Activated CD4-positive, CD25-positive, alpha-beta regulatory T cell treated with anti-CD3 and anti-CD28 coated beads, Interleukin-2, amount 50 U/mL, for 24 hours (primary cell): ENCODE results near the gene MEGF6.

Experiments used
- ATAC-seq, 2 donors: fragments of 150-1000 bp; cut with Tn5 transposase; one replicate each; pipeline ENCODE4 v1.10.0; 2021; ENCODE audit warnings: mild to moderate bottlenecking in 1 of 2, moderate library complexity in 1 of 2

The MEGF6 gene

DNA sequence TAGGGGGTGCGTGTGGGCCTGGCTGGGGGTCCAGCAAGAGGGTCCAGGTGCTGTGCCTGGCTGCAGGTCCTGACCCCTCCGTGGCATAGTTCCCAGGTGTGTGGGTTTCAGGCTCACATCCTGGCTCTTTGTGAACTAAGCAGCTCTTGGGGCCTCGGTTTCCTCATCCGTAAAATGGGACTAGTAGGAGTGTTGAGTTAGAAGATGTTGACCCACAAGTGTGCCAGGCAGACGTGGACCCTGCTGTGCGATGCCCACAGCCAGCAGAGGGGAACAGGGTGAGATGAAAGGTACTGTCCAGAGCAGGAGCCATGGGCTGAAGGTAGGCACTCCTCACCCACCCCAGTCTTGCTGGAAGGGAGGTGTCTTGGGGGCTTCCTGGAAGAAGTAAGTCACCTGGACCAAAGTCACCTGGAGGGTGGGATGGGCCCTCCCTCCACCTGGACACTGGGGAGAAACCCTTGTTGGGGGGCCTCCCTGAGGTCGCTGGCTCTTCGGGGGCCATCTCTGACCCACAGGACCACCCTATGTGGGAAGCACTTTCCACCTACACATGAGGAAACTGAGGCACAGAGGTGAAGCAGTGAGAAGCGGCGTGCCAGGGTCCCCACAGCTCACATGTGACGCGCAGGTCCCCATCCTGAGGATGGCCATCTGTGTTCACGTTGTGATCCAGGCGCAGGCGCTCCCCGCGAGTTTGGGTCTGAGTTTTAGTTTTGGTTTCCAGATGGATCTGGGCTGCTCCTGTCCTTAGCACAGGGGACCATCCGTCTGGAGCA lies 155.4 kb downstream of the MEGF6 start:
- ATAC-seq: no peak

DNA sequence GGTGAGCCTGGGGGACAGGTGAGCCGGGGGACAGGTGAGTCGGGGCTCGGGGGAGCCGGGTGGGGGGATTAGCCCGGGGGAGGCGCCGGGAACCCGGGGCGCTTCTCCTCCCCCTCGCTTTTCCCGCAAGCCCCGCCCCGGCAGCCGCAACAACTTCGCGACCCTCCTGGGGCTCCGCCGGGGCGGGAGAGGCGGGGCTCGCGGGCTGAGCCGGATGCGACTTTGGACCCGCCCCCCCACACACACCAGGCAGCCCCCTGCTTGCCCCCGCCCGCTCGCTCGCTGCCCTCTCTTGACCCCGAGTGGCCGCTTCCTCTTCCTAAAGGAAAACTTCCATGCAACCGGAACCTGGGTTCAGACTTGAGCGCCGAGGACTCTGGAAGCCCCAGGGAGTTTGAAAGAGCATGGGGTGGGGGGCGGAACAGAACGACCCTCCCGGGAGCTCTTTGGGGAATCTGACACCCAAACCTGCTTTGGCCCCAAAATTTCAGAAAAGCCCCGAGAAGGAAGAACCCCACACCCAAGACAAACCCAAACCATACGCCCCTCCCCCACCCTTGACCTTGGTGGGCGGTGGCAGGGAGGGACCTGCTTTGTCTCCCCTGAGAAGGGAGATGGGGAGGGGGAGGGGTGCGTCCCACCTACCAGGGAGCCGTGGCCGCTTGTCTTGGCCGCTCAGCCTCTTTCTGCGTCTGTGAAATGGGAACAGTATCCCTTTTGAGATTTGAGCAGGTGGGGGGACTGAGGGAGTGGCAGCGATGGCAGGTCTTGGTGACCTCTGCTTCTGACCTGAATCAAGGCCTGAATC lies 156.3 kb downstream of the MEGF6 start:
- no peak for ATAC-seq

DNA sequence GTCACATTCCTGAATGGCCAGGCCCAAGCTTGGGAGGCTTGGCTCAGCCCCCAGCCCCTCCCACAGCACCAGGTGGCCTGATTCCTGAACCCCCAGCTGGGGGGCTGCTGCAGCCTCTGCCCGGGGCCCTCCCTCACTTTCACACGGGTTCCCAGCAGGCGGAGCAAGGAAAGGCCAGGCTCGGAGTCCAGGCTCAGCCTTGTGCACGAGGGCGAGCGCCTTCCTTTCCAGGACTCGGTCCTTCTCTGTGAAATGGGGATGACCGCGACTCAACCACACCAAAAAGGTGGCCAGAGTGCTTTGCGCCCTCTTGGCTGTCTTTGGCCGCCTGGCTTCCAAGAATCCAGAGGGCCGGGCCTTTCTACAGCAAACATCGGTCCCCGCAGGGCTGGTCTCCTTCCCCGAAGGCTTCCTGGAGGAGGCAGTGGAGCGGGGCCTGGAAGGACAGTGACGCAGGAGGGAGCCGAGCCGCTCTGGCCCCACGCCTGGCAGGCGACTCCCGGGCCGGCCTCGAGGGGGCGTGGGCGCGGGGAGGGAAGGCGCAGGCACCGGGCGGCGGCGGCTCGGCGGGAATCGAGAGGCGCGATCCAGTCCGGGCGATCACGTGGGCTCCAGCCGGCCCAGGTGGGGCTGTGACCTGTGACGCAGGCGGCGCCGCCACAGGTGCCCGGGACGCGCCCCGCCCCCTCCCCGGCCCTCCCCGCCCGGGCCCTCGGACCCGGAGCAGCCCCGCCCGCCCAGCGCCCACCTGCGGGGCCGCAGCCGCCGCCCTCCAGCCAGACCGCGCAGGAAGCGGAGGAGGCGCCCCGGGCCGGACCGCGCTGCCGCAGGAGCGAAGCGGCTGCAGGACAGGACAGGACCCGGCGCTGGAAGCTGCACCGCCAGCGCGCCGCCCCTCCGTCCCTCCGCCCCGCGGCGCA lies 157.2 kb downstream of the MEGF6 start, which contains the start of gene ARHGEF16:
Gene ARHGEF16, plus strand, starts transcription at position 775 of the 920 bp plus-strand sequence. CDS start 8,420 bp downstream, outside the sequence.
- ATAC-seq: peak; percentile 28 to 30

DNA sequence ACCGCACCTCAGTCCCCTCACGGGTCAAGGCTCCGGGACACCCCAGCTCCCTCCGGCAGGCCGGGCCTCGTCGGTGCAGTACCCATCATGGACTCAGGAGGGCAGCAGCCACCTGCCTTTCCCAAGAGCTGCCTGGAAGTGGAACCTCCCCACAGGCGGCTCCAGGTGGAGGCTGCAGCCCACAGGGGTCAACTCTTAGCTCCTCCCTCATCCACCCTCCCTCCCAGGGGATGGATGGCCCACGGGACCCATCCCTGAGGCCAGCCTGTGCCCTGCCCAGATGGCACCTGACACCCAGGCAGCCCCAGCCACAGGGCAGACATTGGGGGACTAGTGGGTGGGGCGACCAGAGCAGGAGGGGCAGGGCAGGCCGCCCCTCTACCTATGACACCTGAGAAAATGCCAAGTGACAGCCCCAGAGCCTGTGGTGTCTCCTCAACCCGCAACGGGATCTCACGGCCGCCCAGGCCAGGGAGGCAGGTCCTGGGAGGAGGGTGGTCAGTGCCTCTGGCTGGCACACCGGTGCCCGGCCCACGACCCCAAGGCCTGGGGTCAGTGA lies 158.0 kb downstream of the MEGF6 start:
- ATAC-seq: peak; percentile 55 to 66

DNA sequence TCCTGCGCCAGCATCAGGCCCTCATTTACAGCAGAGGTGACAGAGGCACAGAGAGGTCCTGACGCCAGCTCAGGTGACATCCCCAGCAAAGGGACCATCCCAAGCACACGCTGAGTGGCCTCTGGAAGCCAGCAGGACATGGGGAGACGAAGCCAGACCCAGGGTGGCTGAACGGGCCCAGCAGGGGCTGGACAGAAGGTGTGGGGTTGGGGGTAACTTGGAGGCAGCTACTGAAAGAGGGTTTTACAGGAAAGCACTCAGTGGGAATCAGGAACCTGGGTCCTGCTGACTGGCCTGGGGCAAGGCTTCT lies 158.5 kb downstream of the MEGF6 start:
- ATAC-seq: no peak

DNA sequence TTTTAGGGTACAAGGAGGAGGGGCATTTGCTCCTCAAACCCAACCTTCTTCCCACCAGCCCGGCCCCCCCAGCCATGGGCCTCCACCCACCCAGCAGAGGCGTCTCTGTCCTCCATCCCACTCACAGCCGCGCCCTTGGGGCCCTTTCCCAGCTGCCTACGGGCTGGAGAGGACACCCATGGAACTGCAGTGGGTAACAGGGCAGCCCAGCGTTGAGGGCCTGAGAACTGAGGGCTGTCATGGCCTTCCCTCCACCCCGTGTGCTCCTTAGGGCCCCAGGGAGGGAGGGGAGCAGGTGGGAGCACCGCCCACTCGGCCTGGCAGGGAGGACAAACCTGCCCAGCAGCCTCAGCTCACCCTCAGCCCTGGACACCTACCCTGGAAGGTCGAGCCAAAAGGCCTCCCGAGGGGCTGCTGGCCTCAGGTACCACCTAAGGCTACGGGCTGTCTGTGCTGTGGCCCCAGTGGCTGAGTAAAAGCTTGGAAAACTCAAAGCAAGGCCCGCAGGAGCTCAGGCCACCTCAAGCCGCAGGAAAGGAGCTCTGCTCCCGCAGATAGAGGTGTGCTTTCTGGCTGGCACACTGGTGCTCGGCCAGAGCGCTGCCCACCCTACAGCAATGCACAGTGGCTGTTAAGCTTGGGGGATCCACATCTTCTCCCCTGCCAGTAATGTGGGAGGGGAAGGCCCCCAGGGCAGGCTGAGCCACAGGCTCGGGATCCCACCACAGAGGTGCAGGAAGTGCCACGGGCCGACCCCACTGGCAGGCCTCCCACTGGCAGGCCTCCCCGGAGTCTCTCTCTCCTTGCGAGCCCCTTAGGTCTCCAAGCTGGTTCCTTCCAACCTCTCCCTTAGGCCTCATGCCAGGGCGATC lies 159.1 kb downstream of the MEGF6 start:
- no peak for ATAC-seq

DNA sequence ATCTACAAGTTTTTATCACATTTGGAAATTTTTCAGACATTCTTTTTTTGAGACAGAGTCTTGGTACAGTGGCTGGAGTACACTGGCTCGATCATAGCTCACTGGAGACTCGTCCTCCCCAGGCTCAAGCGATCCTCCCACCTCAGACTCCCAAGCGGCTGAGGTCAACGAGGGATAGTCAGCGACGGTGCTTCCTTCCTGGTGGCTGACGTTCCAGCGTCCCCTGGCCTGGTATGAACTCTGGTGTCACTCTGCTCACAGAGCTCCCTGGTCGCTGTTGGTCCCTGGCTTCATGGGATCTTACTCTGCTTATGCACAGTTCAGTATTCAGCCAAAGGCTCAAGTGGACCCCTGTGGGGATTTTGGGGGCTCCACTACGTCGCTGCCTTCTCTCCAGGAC lies 160.3 kb downstream of the MEGF6 start:
- no peak for ATAC-seq

DNA sequence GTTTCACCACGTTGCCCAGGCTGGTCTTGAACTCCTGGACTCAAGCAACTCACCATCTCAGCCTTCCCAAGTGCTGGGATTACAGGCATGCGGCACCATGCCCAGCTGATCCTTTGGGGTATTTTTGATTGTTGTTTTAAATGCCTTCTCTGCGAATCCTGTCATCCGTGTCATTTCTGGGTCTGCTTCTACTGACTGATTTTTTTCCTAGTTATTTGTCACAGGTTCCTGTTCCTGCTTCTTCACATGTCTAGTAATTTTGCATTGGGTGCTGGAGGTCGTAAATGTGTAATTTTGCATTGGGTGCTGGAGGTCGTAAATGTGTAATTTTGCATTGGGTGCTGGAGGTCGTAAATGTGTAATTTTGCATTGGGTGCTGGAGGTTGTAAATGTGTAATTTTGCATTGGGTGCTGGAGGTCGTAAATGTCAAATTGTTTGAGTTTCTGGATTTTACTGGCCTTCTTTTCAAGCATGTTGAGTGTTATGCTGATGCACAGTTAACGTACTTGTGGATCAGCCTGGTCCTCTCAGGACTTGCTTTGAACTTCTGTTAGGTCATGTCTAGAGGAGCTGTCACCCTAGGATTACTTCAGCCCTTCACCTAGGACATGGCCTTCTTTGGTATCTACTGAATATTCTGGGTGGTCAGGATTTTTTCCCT lies 161.0 kb downstream of the MEGF6 start:
- no peak for ATAC-seq

DNA sequence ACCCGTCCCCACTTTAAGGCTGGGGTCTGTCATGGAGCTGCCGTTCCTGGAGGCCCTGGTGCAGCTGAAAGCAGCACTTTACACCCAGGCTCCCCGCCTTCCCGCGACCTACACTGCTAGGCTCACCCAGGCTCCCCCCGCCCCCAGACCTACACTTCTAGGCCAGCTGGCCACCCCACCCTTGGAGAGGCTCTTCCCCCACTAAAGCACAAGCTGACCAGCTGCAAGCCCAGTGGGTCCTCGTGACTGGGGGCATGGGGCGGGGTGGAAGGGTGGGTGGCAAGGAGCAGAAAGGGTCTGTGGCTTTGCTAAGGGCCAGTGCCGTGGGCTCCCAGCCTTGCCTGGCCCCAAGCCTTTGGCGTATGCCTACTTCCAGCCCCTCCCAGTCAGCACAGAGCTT lies 166.6 kb downstream of the MEGF6 start:
- no peak for ATAC-seq

DNA sequence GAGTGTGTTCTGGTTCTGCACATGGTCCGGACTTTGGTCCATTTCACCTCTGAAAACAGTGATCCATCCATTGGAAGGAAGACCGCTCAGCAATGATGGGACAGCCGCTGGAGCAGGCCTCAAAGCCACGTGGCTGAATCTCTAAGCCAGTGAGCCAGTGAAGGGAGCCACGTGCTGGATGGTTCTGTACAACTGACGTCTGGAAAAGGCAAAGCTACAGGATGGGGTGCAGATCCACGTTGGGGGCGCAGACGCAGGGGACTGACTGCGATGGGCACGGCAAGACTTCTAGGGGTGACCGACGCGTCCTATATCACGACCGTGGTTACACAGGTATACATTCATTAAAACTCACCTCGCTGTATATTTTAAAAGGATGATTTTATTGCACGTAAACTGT lies 167.0 kb downstream of the MEGF6 start:
- ATAC-seq: no peak

DNA sequence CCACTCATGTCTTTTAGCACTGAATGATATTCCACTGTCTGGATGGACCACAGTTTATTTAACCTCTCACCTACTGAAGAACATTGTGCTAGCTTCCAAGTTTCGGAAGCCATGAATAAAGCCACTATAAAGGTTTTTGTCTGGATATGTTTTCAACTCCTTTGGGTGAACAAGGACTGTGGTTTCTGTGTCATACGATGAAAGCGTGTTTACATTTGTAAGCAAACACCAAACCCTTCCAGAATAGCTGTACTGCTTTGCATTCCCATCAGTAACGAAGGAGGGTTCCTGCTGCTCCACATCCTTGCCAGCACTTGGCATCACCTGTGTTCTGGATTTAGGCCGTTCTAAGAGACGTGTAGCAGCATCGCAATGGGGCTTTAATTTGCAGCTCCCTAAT lies 167.5 kb downstream of the MEGF6 start:
- no peak for ATAC-seq

DNA sequence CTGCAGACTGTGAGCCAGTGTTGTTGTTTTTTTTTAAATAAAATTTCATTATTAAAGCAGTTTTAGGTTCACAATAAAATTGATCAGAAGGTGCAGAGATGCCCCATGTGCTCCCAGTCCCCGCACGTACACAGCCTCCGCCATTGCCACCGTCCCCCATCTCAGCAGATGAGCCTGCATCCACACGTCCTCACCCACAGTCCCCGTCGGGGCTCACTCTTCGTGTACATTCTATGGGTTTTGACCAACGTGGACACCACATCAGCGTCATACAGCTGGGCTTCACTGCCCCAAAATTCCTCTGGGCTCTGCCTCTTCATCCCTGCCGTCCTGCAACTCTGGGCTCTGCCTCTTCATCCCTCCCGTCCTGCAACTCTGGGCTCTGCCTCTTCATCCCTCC lies 168.4 kb downstream of the MEGF6 start:
- no peak for ATAC-seq

DNA sequence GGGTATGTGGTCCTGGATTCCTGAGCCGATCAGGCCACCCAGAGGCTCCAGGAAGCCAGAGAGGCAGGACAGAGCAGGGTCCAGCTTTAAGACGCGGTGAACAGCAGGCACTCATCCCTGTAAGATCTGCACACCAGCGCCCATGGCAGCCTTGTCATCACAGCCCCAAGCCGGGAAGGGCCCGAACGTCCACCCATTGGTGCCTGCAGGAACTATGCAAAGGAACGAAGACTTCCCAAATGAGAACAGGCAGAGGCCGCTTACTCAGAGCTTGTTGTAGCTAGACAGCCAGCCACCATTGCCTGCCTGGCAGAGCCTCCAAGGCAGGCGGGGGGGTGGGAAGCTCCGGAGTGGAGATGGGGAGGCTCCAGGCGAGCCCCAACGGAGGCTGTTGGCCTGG lies 169.0 kb downstream of the MEGF6 start:
- ATAC-seq: no peak

DNA sequence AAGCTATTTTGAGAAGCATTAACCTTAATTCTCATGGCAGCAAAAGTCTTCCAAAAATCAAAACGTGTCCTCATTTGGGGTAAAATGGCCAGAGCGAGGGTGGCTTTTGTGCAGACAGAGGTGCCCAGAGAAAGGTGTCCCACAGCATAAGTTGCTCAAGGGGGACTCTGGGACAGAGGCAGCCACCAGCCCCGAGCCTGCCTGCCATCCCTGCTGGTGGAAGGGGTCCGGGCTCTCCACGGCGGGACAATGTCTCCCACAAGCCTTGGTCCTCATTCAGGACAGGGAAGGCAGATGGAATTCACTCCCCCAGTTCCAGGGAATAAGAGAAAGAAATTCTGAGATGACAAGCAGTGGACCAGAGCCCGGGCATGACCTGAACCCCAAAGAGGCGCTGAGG lies 169.4 kb downstream of the MEGF6 start:
- no peak for ATAC-seq

DNA sequence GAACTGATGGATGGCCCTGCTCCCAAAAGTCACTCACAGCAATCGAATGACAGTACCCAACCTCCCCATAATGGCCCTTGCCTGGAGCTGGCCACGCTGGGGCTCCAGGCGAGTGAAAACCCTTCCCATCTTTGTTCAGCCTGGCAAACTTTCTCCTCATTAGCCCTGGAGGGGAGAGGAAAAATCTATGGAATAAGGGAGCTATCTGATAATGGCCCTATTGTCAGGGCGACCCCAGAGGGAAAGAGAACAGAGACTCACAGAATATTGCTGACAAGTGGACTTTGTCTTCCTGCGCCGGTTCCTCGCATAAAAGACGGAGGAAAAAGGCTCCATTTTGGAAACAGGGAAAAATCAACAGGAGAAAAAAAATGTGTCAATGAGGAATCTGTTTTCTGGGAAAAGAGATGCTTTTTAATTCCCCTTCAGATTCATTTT lies 169.9 kb downstream of the MEGF6 start:
- no peak for ATAC-seq

DNA sequence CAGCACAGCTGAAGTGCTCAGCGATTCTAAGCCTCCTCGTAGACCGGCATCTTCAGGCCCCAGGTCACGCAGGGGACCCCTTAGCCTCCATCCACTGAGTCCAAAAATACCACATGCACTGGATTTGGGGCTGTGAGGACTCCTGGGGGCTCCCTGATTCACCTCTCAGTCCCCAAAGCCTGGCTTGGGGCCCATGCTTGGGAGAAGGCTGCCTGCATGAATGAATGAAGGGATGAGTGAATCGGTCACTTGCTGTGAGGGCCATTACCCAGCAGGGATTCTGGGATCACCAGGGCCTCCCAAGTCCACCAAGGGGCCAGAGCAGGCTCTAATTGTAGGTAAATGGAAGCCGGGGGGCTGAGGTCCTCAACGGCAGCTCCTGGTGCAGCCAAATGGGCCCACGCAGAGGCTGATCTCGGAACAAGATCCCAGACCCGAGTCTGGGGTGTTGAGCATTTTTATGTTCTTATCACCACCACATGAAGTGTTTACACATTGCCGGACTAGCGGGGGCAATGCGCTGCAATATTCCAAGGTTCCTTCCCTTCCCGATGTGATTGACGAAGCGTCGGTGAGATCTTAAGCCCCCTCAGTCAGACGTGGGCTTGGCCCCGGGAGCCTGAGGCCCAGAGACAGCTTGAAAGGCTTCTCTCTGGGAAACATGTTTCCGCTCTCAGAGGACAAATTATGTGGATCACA lies 170.4 kb downstream of the MEGF6 start:
- ATAC-seq: no peak

DNA sequence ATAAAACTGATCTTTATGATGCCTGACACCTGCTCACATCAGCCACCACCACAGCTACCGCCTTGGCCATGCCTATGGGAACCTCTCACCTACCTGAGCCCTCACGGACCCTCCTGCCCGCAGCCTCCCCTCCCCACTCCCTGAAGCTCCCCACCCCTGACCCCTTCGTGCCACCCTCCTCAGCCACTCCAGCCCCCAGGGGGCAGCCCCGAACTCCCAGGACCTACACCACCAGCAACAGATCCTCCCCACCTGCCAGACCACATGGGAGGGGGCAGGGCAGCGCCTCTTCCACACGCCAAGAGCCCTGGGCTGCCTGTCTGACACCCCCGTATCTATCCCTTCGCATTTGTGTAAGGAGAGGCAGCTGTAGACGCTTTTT lies 171.0 kb downstream of the MEGF6 start:
- no peak for ATAC-seq
